ENCODE measurements around the gene HS3ST4.

- no peak for TF ChIP-seq RAD21 (IDR thresholded peaks at IDR 0.05; ENCODE audit: low read length)
- TF ChIP-seq CTCF (conservative IDR thresholded peaks at IDR 0.05; ENCODE audit: low read depth, low read length): no peak
- TF ChIP-seq ELK1 (IDR thresholded peaks at IDR 0.05; ENCODE audit: borderline replicate concordance, low read depth, low read length): no peak
- TF ChIP-seq POLR2A (IDR thresholded peaks at IDR 0.05; ENCODE audit: low read depth, low read length): no peak
- TF ChIP-seq NFE2L2 (IDR thresholded peaks at IDR 0.05; ENCODE audit: low read depth, low read length): no peak
- TF ChIP-seq BHLHE40 (IDR thresholded peaks at IDR 0.05; ENCODE audit: low read depth, low read length): no peak
- TF ChIP-seq MAZ (IDR thresholded peaks at IDR 0.05; ENCODE audit: borderline replicate concordance, low read depth, low read length): no peak
- no peak for TF ChIP-seq FOS (IDR thresholded peaks at IDR 0.05; ENCODE audit: low read depth, low read length)
- no peak for TF ChIP-seq CEBPB (IDR thresholded peaks at IDR 0.05; ENCODE audit: low read depth, low read length)
- no peak for TF ChIP-seq CHD1 (IDR thresholded peaks at IDR 0.05; ENCODE audit: low read depth, low read length)
- no peak for TF ChIP-seq SMC3 (IDR thresholded peaks at IDR 0.05; ENCODE audit: low read depth, low read length)
- no peak for TF ChIP-seq MAFK (IDR thresholded peaks at IDR 0.05; ENCODE audit: low read depth, low read length)
Observed at GRCh38 chr16:26050472-26050871, 358.7 kb downstream of the HS3ST4 start.

Data from IMR-90 (cell line).